HG03159 (cell line): ENCODE results near the gene RER1.

Experiments used
- ATAC-seq: cut with Tn5 transposase; IDR thresholded peaks from one replicate; pipeline ENCODE4 v1.9.1; 2021; ENCODE audit warnings: mild to moderate bottlenecking, moderate library complexity; ENCODE audit not compliant: unreplicated experiment

RER1 gene

GRCh38 chr1:2386636-2387611 is 4.7 kb upstream of the RER1 start:
- ATAC-seq = no peak

- ATAC-seq = no peak
Observed at GRCh38 chr1:2388004-2388913, 3.4 kb upstream of the RER1 start.

DNA sequence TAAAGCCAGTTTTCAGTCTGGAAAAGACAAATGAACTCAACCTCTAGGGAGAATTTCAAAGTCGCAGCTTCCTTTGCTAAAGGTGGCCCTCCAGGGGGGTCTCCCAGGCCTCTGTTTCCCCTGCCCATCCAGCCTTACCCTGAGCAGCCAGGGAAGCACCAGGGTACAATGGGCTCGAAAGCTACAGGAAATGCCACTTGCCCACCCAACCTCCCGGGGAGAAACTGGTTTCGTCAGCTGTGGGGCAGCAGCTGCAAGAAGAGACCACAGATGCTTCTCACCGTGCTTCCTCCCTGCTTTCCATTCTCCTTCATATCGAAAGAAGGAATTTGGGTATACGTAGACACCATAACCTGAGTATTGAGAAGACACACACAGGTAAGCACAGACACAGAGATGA is 2.0 kb upstream of the RER1 start:
- no peak for ATAC-seq

GRCh38 chr1:2391931-2392509 is 379 bp downstream of the RER1 start:
- ATAC-seq = no peak

DNA sequence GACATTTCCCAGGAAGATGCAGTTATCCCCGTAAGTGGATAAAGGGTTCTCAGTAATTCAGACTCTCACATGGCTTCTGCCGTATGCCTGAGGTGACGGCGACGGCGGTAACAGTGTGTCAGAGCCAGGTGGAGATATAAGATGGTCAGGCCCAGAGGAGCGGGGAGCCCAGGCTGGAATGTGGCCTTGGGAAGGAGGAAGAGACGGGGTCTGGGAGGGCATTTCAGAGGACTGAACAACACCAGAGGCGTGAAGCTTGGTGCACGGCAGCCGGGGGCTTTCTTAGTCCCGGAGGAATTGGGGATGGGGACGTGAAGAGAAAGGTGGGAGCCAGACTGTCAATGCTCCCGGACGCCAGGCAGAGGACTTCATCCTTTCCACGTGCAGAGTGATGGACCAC is 1.0 kb downstream of the RER1 start:
- ATAC-seq = no peak

DNA sequence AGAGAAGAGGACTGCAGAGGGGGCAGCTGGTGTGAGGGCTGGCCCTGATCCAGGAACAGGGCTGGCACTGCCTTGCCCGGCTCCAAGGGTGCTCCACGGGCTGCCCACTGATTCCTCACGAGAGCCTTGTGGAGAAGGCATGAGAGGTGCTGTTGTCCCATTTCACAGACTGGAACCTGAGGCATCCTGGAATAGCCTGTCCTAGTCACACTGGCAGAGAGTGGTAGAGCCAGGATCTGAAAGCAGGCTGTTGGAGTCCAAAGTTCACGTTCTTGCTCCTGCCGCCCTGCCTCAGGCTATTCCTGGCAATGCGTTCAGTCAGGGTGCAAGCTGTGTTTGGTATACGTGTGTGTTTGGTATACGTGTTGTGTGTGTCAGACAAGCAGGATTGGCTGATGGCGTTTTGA is 1.8 kb downstream of the RER1 start:
- ATAC-seq = no peak

- no peak for ATAC-seq
Observed at GRCh38 chr1:2394220-2394619, 2.6 kb downstream of the RER1 start.

DNA sequence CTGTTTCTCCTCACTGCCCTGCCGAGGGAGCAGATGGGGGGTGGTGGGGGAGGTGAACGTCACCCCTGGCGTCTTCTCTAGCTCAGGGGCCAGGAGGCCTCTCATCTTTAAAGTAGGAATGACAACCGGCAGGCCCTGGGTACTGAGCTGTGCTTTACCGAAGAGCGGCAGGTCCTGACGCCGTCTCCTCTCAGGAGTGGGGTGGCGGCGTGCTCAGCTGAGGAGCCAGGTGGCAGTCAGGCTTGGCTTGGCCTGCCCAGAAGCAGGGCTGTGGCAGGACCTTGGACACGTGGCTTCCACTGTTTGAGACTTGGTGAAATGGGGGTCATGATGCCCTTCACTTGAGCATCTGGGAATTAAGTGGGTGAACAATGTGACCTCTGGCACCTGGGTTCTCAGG is 3.1 kb downstream of the RER1 start:
- ATAC-seq = no peak

DNA sequence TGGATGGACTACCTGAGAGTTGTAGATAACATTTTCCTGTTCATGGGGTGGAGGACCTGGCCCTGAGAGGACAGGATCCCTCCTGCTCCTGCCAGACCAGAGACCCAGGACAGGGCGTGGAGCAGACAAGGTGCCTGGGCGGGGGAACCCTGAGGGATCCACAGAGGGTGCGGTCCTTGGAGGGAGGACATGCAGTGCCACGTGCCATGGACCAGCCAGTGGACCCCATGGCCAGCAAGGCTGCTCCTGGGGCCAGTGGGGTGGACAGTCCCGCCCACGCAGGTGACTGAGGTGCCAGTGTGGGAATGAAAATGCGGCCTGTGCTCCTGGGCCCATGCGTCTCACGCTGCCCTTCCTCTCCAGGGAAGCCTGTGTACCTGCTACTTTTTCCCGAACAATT is 3.6 kb downstream of the RER1 start:
- no peak for ATAC-seq

- no peak for ATAC-seq
Observed at GRCh38 chr1:2396059-2396458, 4.4 kb downstream of the RER1 start.

GRCh38 chr1:2396476-2396875 is 4.8 kb downstream of the RER1 start:
- ATAC-seq = no peak

GRCh38 chr1:2397007-2397679 is 5.5 kb downstream of the RER1 start:
- ATAC-seq = no peak

GRCh38 chr1:2398871-2399270 is 7.2 kb downstream of the RER1 start:
- no peak for ATAC-seq

GRCh38 chr1:2399890-2400575 is 8.4 kb downstream of the RER1 start:
- ATAC-seq = no peak

DNA sequence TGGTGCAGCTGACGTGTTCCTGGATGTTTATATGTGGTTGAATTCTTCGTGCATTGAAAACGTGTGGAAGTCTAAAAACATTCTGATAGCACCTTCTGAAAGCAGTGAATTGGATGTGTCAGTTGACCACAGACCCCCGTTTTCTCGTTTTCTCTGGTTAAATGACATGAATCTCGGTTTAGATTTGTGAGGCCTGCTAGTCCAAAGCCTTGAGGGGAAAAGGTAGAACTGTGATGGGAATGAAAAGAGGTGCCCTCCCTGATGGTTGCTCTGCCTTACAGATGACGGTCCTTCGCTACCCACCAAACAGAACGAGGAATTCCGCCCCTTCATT is 8.9 kb downstream of the RER1 start:
- no peak for ATAC-seq

- no peak for ATAC-seq
Observed at GRCh38 chr1:2400950-2401649, 9.5 kb downstream of the RER1 start.

GRCh38 chr1:2402420-2402819 is 10.8 kb downstream of the RER1 start:
- no peak for ATAC-seq

GRCh38 chr1:2403273-2403672 is 11.6 kb downstream of the RER1 start:
- no peak for ATAC-seq

DNA sequence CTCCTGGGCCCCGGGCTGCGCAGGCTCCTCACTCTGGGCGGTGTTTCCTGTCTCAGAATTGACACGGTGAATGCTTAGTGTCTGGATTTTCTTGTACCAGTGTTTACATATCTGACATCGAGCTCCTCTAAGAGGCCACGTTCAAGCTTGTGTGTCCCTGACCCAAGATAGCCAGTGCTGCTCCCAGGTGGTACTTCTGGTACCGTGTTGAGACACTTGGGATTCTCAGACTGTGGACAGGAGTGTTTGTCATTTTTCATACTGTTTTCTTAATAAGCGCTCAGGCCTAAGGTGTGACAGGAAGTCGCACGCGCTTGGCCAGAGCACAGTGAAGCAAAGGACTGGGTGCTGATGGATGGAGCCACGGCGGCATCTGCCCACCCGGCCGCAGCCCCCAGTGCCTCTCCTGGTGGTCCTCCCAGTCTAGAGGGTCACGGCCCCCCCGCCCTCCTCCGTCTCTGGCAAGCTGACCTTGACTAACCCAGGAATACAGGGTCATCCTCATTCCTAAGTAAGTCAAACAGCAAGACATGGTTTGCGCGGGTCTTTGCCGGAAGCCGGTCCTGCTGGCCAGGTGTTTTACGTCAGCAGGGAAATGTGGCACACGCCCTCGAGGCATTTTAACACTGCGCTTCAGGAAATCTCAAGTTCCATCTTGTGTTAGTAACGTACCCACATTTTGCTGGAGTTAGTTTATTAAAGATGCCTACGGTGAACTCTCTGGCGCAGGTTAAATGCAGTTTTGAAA is 12.7 kb downstream of the RER1 start:
- ATAC-seq = no peak
